HG03064 (cell line): ENCODE data around the gene GMCL2.
"Not testable (repeated sequence)": the region's sequence is repeated elsewhere in the genome, so short reads cannot be mapped to it uniquely, and the experiment has no call there.

ENCODE experiments used
- ATAC-seq: cut with Tn5 transposase; IDR thresholded peaks from one replicate; pipeline ENCODE4 v1.9.1; 2021; ENCODE audit warnings: low read depth; ENCODE audit not compliant: unreplicated experiment

Gene GMCL2

DNA sequence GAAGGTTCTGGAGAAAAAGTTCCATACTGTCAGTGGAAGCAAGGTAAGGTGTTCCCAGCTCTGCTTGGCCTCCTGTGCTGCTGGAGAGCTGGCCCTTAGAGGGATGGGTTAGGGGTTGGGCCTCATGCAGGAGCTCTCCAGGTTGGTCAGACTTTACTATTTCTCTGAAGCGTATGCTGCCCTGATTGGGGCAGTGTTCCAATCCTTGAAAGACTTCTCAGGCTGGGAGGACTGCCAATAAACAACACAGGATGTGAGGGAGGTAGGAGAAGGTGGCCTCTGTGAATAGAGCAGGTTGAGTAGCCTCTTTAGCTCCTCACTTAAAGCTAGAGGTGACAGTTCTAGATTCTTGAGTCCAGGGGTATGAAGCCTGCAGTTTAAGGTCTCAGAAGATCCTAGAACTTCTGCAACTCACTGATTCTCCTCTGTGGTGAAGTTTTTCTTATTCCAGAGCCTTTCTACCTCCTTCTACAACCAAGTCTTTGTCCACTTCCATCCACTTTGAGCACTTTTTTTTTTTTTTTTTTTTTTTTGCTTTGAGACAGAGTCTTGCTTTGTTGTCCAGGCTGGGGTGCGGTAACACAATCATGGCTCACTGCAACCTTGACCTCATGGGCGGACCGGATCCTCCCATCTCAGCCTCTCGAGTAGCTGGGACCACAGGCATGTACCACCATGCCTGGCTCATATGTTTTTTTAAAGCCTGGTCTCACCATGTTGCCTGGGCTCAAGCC is 20.2 kb upstream of the GMCL2 start:
- no peak for ATAC-seq

DNA sequence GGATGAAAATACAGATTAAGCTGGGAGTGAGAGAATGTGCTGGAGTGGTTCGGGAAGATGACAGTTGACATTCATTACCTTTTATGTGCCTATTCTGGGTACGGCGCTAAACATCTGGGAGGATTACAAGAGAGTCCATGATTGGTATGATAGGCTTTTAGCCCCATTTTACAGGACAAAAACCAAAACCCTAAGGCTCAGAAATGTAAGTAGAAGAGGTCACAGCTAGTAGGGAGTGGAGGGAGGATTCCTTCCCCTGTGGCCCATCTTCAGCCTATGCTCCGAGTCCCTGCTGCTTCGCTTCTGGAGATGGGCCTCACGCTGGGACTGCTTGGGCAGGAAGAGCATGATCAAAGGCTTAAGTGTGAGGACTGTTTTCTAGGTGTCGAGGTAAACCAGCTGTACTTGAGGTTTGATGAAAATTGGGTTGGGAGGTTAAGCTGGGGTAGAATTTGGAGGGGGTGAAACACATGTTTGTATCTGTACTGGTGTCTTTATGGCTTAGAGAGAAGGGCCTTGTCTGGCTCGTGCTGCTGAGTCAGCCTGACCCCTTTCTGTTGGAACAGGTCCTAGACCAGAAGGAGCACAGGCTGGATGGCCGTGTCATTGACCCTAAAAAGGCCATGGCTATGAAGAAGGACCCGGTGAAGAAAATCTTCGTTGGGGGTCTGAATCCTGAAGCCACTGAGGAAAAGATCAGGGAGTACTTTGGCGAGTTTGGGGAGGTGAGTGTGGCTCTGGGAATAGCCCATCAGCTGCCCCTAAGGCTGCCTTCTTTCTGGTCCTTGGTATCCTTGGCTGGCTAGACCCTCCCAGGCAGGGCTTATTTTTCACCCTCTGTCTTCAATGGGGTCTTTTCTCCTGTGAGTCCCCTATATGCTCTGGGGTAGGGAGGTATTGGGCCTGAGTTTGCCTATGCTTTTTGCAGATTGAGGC is 19.3 kb upstream of the GMCL2 start:
- no peak for ATAC-seq

DNA sequence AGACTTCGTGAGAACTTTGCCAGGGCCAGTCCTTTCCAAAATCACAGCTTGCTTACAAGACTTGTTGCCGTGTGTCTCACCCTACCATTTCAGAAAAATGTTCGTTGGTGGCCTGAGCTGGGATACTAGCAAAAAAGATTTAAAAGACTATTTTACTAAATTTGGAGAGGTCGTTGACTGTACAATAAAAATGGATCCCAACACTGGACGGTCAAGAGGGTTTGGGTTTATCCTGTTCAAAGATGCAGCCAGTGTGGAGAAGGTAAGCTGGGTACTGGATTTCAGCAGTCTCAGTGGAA is 18.5 kb upstream of the GMCL2 start:
- no peak for ATAC-seq

DNA sequence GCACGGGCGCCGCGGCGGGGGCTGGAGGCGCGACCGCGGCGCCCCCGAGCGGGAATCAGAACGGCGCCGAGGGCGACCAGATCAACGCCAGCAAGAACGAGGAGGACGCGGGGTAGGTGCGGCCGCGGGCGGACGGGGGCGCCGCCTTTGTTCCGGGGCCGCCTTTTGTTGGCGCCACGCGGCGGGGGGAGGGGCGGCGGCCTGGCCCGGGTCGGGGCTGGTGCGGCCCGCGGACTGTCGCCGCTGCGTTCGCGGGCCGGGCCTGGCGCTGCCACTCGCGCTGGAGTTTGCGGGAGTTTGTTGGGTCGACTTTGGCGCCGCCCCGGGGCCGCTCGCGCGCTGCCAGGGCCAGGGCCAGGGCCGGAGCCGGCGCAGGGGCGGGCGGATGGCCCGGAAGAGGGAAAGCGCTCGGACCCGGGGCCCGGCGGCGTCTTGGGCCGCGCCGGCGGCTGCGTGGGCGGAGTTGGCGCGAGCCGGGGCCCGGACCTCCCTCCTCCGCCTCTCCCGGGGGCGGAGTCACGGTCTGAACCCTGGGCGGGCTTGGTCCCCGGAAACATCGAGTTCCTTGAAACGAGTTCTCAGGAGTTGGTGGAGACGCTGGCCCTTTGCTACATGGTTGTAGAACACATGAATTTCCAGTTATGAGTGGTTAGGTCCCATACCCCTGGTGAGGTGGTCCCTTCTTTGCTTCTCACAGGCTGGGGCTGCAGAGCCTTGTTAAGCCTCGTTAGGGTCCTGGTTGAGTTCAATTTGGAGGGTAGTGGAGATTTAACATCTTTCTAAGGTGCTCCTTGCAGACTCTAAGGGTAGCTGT is 18.0 kb upstream of the GMCL2 start:
- ATAC-seq, result peak; percentile 53

DNA sequence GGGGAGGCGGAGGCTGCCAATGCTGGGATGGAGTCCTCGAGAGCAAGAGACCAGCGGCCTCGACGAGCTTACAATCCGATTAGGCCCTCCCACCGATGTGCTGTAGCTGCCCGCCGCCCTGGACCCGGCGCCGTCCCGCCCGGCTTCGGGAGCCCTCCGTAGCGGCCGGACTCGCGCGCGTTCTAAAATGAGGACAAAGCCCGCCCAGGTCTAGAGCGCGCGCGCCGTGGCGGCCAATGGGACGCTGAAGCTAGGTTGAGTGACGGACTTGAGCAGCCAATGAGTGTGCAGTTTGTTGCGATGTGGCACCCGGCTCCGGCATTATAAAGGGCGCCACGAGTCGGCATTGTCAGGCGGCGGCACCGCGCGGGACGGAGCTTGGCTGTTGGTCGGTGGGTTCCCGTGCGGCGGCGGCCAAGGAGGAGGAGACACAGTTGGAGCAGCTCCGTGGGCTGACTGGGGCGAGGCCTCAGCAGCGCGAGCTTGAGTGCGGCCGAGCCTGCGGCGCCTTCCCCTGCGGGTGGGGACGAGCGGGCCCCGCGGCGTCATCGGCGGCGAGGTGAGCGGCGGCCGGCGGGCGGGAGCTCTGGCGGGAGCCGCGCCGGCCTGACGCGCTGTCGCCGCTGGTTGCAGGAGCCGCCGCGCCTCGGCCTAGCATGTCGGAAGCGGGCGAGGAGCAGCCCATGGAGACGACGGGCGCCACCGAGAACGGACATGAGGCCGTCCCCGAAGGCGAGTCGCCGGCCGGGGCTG is 17.2 kb upstream of the GMCL2 start, which contains the start of gene HNRNPAB:
Gene HNRNPAB, plus strand, starts transcription at position 352 of the 753 bp plus-strand sequence. Its CDS starts 305 bp downstream, at position 657.
- peak; percentile 73 for ATAC-seq

DNA sequence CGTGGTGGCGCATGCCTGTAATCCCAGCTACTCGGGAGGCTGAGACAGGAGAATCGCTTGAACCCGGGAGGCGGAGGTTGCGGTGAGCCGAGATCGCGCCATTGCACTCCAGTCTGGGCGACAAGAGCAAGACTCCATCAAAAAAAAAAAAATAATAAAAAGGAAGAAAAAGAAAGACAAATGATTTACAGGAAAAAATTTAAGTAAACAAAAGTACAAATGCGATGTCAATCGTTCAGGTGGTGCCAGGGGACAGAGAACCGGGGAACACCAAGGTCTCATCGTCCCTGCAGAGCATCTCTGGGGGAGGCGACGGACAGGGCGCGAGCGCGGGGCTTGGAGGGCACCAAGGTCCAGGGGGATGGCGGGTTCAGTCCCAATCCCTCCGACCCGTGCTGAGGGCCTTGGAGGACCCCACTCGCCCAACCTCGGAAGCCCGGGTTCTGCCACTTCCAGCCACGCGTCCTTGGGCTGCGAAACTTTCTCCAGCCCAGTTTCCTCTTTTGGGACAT is 16.6 kb upstream of the GMCL2 start:
- ATAC-seq, result no peak

DNA sequence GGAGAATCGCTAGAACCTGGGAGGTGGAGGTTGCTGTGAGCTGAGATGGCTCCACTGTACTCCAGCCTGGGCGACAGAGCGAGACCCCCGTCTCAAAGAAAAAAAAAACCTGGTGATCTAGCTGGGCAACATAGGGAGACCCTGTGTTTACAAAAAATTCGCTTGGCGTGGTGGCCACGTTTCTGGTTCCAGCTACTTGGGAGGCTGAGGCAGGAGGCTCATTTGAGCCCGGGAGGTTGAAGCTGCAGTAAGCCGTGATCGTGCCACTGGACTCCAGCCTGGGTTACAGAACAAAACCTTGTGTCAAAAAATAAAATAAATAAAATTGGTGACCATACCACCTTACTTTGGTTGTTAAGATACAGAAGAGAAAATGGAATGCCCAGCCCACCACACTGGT is 15.4 kb upstream of the GMCL2 start:
- ATAC-seq, result no peak

DNA sequence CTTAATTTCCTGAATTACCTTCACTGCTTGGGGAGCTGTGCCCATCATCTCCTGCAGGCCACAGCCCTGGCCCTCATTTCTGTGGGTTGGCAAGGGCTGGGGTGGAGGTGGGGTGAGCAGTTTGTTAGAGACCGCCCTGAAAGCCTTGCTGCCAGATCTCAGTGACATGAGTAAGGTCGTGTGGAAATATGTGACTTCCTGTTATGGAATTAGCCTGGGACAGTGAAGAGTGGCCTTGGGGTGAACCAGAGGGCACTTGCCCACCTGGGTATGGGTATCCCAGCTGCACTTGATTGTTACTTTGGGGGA is 14.7 kb upstream of the GMCL2 start:
- no peak for ATAC-seq

DNA sequence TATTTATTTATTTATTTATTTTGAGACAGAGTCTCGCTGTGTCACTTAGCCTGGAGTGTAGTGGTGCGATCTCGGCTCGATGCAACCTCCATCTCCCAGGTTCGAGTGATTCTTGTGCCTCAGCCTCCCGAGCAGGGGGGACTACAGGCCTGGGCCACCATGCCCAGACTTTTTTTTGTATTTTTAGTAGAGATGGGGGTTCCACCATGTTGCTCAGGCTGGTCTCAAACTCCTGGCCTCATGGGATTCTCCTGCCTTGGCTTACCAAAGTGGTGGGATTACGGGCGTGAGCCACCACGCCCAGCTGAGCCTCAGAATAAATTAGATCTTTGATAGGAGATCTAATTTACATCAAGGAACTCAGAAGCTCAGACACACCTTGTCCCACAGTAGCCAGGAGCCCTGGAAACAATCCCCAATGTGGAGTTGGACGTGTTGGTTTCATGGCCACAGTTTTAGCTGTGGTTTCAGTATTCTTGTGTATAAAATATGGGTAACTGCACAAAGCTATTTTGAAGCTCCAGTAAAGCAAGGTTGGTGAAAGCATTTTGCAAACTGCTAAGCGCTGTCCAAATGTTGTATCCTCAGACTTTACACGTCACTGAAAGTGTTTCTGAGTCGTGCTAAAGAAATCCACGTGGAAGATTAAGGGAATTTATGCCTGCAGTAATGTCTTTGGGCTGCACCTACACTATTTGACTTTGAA is 14.2 kb upstream of the GMCL2 start:
- no peak for ATAC-seq

DNA sequence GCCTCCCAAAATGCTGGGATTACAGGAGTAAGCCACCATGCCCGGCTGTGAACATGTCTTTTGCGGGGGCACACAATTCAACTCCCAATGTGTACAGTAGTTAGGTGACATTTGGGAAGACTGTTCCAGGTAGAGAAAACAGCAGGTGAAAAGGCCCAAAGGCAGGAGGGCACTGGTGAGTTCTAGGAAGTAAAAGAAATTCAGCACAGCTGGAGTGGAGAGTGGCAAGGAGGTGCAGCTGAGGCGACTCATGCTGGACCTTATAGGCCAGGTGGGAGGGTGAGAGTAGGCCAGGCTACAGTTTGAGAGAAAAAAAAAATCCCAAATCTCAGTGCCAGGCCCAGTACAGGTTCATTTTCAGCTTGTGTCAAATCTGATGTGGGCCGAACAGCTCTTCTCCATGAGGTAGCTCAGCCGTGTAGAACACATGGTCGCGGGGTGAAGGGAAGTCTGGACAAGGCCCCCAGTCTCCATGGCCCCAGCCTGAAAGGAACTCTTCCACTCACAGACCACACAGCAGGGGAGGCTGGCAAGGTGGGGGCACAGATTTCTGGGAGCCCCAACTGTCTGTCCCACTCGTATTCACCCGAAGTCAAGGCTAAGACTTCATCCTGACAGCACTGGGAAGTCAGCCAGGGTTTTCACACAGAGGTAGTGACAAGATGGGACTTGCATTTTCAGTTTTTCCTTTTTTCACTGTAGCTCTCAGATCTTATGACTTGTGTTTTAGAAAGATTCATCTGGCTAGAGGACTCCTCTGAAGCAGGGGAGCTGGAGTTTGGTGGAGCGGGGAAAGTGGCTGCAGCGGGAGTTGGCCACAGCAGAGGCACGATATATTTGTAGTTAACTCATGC is 12.6 kb upstream of the GMCL2 start:
- no peak for ATAC-seq

DNA sequence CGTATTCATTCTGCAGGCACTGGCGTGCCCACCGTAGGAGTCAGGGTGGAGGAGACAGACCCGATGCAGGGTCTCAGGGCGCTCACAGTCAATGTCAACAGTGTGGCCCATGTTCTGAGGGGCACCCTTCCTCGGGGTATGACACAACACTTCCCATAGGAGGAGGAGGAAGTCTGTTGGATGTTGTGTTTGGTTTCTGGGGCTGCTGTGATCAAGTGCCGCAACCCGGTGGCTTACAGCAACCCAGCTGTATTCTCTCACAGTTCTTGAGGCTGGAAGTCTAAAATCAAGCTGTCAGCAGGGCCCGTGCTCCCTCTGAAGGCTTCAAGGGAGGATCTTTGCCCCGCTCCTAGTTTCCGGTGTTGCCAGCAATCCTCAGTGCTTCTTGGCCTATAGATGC is 11.5 kb upstream of the GMCL2 start:
- no peak for ATAC-seq

DNA sequence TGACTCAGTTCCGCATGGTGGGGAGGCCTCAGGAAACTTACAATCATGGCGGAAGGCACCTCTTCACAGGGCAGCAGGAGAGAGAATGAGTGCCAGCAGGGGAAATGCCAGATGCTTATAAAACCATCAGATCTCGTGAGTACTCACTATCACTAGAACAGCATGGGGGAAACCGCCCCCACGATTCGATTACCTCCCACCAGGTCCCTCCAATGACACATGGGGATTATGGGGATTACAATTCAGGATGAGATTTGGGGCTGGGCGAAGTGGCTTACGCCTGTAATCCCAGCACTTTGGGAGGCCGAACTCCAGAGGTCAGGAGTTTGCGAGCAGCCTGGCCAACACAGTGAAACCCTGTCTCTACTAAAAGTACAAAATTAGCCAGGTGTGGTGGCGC is 11.0 kb upstream of the GMCL2 start:
- not testable (repeated sequence) for ATAC-seq

DNA sequence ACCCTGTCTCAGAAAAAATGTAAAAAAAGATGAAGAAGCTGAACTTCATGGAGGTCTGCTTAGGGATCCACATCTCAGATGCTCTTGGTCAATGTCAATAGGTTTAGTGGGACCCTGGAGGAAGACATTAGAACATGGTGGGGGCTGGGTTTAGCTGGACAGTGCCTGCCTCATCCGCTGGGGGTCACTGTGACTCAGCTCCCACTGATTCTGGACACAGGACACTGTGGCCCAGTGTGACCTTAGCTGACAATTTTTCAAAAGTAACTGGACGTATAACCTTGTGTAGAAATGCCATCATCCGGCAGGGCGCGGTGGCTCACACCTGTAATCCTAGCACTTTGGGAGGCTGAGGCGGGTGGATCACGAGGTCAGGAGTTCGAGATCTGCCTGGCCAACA is 9.8 kb upstream of the GMCL2 start:
- no peak for ATAC-seq

DNA sequence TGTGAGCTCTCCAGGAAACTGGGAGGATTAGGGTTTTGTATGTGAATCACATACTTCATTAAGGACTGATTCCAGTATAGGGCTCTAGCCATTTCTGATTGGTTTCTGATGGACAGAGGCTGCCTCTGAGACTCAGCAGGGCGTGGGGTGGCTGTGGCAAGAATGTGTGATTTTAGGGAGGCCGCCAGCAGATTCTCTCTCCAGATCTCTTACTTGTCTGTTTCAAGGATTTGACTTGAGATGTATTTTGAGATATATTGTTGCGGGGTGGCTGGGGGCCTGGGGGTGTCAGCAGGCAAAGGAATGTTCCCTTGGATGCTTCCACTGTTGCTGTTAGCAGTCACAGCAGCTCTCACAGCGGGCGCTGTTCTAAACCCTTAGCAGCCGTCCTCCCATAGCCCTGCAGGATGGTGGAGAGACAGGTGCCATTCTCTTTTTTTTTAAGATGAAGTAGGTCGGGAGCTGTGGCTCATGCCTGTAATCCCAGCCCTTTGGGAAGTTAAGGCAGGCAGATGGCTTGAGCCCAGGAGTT is 9.2 kb upstream of the GMCL2 start:
- ATAC-seq, result no peak

DNA sequence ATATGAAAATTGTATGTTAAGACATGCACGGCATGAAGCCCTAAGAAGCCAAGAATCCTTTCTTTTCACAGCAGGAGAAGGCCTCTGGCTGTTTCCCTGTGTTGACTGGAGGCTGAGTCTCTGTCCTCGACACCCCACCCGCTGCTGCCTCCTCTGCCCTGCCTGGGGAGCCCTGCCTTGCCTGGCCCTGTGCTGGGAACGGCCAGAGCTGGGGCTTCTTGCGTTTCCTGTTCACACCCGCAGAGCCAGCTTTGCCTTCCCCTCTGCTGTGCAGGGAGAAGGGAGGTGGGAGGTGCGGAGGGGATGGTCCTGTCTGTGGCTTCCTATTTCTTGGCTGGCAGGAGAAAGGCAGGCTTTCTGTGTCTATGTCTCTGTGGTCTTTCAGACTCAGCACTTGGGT is 6.9 kb upstream of the GMCL2 start:
- no peak for ATAC-seq

DNA sequence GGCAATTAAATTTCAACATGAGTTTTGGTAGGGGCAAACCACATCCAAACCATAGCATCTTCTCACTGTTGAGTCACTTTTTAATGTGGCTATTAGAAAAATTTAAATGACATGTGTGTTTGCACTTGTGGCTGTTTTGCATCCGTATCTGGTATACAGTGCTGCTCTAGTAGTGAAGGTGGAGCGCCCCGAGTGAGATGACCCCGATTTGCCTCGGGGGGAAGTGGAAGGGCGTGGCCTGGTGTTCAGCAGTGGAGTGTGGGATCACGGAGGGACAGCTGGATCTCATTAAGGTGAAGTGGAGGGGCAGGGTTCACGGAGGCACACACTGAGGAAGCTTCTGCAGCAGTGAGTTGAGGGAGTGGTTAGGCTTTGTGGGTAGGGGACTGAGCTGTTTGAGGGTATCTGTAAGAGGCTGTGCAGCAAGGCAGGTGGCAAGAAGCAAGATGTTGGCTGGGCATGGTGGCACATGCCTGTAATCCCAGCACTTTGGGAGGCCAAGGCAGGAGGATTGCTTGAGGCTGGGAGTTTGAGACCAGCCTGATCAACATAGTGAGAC is 6.2 kb upstream of the GMCL2 start:
- no peak for ATAC-seq

DNA sequence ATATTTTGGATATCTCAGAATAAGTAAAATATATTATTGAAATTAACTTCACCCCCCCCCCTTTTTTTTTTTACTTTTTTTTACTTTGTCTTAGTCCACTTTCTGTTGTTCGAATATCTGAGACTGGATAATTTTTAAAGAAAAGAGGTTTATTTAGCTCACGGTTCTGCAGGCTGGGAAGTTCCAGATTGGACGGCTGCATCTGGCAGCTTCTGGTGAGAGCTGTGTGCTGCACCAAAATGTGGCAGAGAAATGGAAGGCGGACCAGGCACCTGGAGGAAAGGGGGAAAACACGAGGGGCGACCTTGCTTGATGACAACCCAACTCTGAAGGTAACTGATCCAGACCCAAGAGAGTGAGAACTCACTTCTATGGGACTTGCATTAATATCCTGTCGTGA is 5.6 kb upstream of the GMCL2 start:
- ATAC-seq, result no peak

DNA sequence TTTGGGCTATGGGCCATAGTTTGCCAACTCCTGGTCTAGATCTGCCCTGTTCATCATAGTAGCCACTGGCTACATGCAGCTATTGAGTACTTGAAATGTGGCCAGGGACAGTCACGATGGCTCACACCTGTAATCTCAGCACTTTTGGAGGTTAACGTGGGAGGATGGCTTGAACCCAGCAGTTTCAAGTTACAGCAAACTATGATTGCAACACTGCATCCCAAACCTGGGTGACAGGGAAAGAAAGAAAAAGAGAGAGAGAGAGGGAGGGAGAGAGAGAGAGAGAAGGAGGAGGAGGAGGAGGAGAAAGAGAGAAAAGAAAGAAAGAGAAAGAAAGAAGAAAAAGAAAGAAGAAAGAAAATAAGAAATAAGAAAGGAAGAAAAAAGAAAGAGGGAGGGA is 5.1 kb upstream of the GMCL2 start:
- ATAC-seq, result no peak
